Activated T-cell treated with anti-CD3 and anti-CD28 coated beads, Interleukin-2, amount 50 U/mL, for 24 hours (primary cell): ENCODE measurements around the gene RMP24.
A peak's percentile ranks its signal among the peaks of the same experiment; 100 is the strongest.
"Not testable (repeated sequence)": the region's sequence is repeated elsewhere in the genome, so short reads cannot be mapped to it uniquely, and the experiment has no call there.

ENCODE experiments used
- DNase-seq: peaks from one replicate; pipeline ENCODE4 v3.0.0-alpha.2; 2020
- H3K27ac Mint-ChIP-seq: 2 replicates; pipeline ENCODE4 v1.8.0; 2020; ENCODE audit warnings: mild to moderate bottlenecking, mixed read lengths
- H3K27me3 Mint-ChIP-seq: 2 replicates; pipeline ENCODE4 v1.8.0; 2020; ENCODE audit warnings: mixed read lengths
- H3K36me3 Mint-ChIP-seq: 2 replicates; pipeline ENCODE4 v1.8.0; 2020; ENCODE audit warnings: low read depth, mixed read lengths
- H3K4me1 Mint-ChIP-seq: 2 replicates; pipeline ENCODE4 v1.8.0; 2020; ENCODE audit warnings: low read depth, mixed read lengths
- H3K4me3 Mint-ChIP-seq: 2 replicates; pipeline ENCODE4 v1.8.0; 2020; ENCODE audit warnings: mild to moderate bottlenecking, moderate library complexity, mixed read lengths
- H3K9me3 Mint-ChIP-seq: 2 replicates; pipeline ENCODE4 v1.8.0; 2020; ENCODE audit warnings: mixed read lengths

Gene RMP24

GRCh38 chr18:35949090-35949489, 23.4 kb upstream of the RMP24 start:
- H3K27ac Mint-ChIP-seq, result no peak overlapping the region
- no peaks in the 10 kb centered on the region for H3K36me3 Mint-ChIP-seq
- no peaks in the 10 kb centered on the region for H3K9me3 Mint-ChIP-seq
- H3K4me1 Mint-ChIP-seq, result peaks cover 3% of the 10 kb centered on the region
- no peak for DNase-seq
- peaks cover 28% of the 10 kb centered on the region for H3K27me3 Mint-ChIP-seq
- H3K4me3 Mint-ChIP-seq, result no peak overlapping the region

DNA sequence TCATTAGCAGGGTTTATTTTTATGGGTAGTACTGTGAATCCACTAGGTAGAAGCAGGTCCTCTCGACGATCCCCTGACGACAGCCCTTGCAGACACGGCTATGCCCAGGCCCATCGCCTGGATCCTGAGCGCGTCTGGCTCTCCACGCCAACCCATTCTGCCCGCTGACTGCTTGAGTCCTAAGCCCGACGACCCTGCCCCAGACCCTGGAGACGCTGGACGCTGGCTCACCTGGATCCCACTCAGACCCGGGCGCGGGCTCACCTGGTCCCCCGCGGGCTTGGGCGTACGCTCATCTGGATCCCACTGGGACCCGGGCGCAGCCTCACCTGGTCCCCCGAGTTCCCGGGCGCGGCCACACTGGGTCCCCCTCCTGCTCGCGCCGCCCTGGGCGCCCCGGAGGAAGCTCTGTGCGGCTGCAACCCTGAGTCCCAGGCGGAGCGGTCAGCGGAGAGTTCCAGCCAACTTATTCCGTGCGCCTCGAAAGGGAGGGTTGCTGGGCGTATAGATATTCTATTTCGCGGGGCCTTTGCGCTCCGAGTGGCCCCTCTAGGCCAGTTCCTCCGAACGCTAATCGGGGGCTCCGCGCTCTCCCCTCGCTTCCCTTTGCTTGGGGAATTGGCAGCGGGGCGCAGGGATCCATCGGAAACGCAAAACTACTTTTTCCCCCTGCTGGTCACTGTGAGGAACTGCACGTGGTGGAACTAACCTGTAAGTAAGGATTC, 22.4 kb upstream of the RMP24 start:
- peaks cover 3% of the 10 kb centered on the region for H3K4me1 Mint-ChIP-seq
- H3K27me3 Mint-ChIP-seq, result peaks cover 31% of the 10 kb centered on the region
- H3K27ac Mint-ChIP-seq, result no peak overlapping the region
- no peaks in the 10 kb centered on the region for H3K36me3 Mint-ChIP-seq
- H3K4me3 Mint-ChIP-seq, result peak overlapping the region; percentile 76
- no peaks in the 10 kb centered on the region for H3K9me3 Mint-ChIP-seq
- peak; percentile 68 for DNase-seq

DNA sequence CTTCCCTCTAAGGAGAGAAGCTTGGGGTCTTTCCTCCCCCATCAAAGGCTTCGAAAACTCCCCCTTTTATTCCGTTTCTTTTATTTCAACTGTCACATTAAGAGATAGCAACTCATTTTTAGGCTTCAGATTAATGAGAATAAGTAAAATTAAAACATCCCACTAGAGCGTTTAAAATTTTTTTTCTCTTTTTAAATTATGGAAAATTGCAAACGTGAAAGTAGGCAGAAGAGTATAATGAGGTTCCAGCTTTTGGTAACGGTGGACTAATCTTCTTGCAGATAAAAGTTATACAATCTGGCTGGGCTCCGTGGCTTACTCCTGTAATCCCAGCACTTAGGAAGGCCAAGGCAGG, 21.9 kb upstream of the RMP24 start:
- Mint-ChIP-seq H3K4me1 (peaks cover 3% of the 10 kb centered on the region), H3K27me3 (peaks cover 31% of the 10 kb centered on the region), H3K36me3 (no peaks in the 10 kb centered on the region), H3K9me3 (no peaks in the 10 kb centered on the region), H3K27ac (no peak overlapping the region), H3K4me3 (no peak overlapping the region)
- no peak for DNase-seq

GRCh38 chr18:35953688-35954087, 18.8 kb upstream of the RMP24 start:
- Mint-ChIP-seq H3K9me3 (no peaks in the 10 kb centered on the region), H3K36me3 (no peaks in the 10 kb centered on the region), H3K27ac (no peak overlapping the region), H3K4me1 (peaks cover 3% of the 10 kb centered on the region), H3K27me3 (peaks cover 42% of the 10 kb centered on the region), H3K4me3 (no peak overlapping the region)
- DNase-seq, result no peak

DNA sequence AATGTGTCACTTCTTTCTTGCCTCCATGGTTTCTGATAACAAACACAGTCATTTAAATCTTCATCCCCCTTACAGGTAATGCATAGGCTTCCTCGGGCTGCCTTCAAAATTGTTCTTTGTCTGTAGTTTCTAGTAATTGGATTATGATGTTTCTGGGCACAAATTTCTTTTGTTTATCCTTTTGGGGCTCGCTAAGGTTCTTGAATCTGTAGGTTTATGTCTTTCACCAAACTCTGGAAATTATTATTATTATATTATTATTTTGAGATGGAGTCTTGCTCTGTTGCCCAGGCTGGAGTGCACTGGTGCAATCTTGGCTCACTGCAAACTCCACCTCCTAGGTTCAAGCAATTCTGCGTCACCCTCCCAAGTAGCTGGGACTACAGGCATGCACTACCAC, 16.3 kb upstream of the RMP24 start:
- Mint-ChIP-seq H3K36me3 (no peaks in the 10 kb centered on the region), H3K27ac (no peak overlapping the region), H3K4me1 (no peaks in the 10 kb centered on the region), H3K9me3 (no peaks in the 10 kb centered on the region), H3K27me3 (peaks cover 27% of the 10 kb centered on the region), H3K4me3 (no peak overlapping the region)
- no peak for DNase-seq

- Mint-ChIP-seq H3K27me3 (no peaks in the 10 kb centered on the region), H3K9me3 (no peaks in the 10 kb centered on the region), H3K36me3 (no peaks in the 10 kb centered on the region), H3K4me3 (no peak overlapping the region), H3K27ac (no peak overlapping the region), H3K4me1 (peaks cover 9% of the 10 kb centered on the region)
- DNase-seq, result no peak
These were observed 10.2 kb upstream of the RMP24 start for GRCh38 chr18:35962320-35962719.

DNA sequence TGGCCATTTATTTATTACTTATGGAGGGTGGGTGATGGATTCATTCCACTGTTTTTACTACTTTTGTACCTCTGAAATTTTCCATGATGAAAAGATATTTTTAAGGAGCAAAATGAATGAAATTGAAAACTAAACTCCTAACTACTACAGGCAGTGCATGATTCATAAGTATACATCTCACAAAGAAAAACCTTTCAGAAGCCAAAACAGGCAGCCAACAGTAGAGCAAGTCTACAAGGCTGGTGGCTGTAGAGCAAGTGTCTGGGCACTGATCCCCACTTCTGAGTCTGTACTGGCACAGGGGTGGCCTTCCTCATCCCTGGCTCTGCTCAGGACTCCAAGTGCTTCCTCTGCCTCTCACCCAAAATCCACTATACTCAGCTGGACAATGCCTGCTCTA, 8.2 kb upstream of the RMP24 start:
- H3K4me1 Mint-ChIP-seq, result peaks cover 23% of the 10 kb centered on the region
- H3K9me3 Mint-ChIP-seq, result no peaks in the 10 kb centered on the region
- H3K4me3 Mint-ChIP-seq, result no peak overlapping the region
- no peak for DNase-seq
- no peaks in the 10 kb centered on the region for H3K27me3 Mint-ChIP-seq
- H3K27ac Mint-ChIP-seq, result peak overlapping the region; percentile 58
- H3K36me3 Mint-ChIP-seq, result no peaks in the 10 kb centered on the region

- not testable (repeated sequence) for H3K9me3 Mint-ChIP-seq, H3K27me3 Mint-ChIP-seq, H3K27ac Mint-ChIP-seq, H3K36me3 Mint-ChIP-seq, DNase-seq, H3K4me3 Mint-ChIP-seq
- H3K4me1 Mint-ChIP-seq, result peaks cover 40% of the 10 kb centered on the region
These were observed 4.6 kb upstream of the RMP24 start for GRCh38 chr18:35967866-35968265.

DNA sequence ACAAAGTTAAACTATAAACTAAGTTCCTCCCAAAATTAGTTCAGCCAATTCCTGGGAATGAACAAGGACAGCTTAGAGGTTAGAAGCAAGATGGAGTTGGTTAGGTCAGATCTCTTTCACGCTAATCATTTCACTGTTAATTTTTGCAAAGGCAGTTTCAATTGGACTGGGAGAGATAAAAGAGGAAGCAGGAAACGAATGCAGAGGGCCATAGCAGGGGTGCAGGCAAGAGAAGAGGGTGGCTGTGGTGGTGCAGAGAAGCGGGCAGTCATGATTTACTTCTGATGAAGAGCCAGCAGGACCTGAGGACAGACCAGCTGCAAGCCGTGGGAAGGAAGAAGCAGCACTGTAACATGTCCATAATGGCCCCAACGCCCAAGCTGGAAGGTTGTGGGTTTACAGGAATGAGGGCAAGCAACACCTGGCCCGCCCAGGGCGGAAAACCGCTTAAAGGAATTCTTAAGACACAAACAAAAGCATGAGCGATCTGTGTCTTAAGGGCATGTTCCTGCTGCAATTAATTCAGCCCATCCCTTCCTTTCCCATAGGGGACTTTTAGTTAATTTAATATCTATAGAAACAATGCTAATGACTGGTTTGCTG, 4.1 kb upstream of the RMP24 start:
- Mint-ChIP-seq H3K27me3 (no peaks in the 10 kb centered on the region), H3K4me1 (peaks cover 44% of the 10 kb centered on the region), H3K4me3 (no peak overlapping the region), H3K9me3 (no peaks in the 10 kb centered on the region), H3K36me3 (peaks cover 14% of the 10 kb centered on the region), H3K27ac (no peak overlapping the region)
- no peak for DNase-seq

GRCh38 chr18:35969676-35970075, 2.8 kb upstream of the RMP24 start:
- Mint-ChIP-seq H3K4me1 (peaks cover 49% of the 10 kb centered on the region), H3K36me3 (peaks cover 26% of the 10 kb centered on the region), H3K9me3 (no peaks in the 10 kb centered on the region), H3K27ac (peak overlapping the region; percentile 79), H3K27me3 (no peaks in the 10 kb centered on the region), H3K4me3 (peak overlapping the region; percentile 94)
- no peak for DNase-seq

DNA sequence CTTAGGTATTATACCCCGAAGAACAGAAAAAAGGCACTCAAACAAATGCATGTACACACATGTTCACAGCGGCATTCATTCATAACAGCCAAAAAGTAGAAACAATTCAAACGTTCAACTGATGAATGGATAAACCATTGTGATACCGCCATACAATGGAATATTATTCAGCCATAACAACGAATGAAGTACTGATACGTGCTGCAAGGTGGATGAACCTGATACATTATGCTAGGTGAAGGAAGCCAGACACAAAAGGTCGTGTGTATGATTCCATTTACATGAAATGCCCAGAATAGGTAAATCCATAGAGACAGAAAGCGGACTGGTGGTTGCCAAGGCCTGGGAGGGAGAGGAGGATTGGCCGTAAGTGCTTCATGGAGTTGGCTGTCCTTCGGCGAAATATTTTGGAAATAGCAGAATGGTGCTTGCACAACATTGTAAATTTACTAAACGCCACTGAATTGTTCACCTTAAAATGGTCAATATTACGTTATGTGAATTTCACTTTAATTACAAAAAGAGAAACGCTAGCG, 750 bp upstream of the RMP24 start:
- no peak for DNase-seq
- Mint-ChIP-seq H3K4me1 (peaks cover 59% of the 10 kb centered on the region), H3K4me3 (peak overlapping the region; percentile 94), H3K9me3 (no peaks in the 10 kb centered on the region), H3K27ac (peak overlapping the region; percentile 93), H3K36me3 (peaks cover 46% of the 10 kb centered on the region), H3K27me3 (no peaks in the 10 kb centered on the region)

- Mint-ChIP-seq H3K27me3 (no peaks in the 10 kb centered on the region), H3K9me3 (no peaks in the 10 kb centered on the region), H3K4me1 (peaks cover 51% of the 10 kb centered on the region), H3K36me3 (peaks cover 64% of the 10 kb centered on the region), H3K4me3 (peak overlapping the region; percentile 94), H3K27ac (peak overlapping the region; percentile 94)
- DNase-seq, result no peak
These were observed 1.2 kb downstream of the RMP24 start for GRCh38 chr18:35973650-35974049.

GRCh38 chr18:35974181-35974580, 1.7 kb downstream of the RMP24 start:
- no peaks in the 10 kb centered on the region for H3K9me3 Mint-ChIP-seq
- peak overlapping the region; percentile 94 for H3K27ac Mint-ChIP-seq
- DNase-seq, result no peak
- H3K27me3 Mint-ChIP-seq, result no peaks in the 10 kb centered on the region
- peaks cover 47% of the 10 kb centered on the region for H3K4me1 Mint-ChIP-seq
- H3K4me3 Mint-ChIP-seq, result peak overlapping the region; percentile 94
- H3K36me3 Mint-ChIP-seq, result peaks cover 70% of the 10 kb centered on the region

GRCh38 chr18:35979112-35979511, 6.6 kb downstream of the RMP24 start:
- Mint-ChIP-seq H3K9me3 (peaks cover 5% of the 10 kb centered on the region), H3K27ac (no peak overlapping the region), H3K4me3 (no peak overlapping the region), H3K27me3 (no peaks in the 10 kb centered on the region), H3K4me1 (peaks cover 19% of the 10 kb centered on the region), H3K36me3 (peaks cover 91% of the 10 kb centered on the region)
- no peak for DNase-seq

- Mint-ChIP-seq H3K9me3 (peaks cover 5% of the 10 kb centered on the region), H3K36me3 (peaks cover 77% of the 10 kb centered on the region), H3K4me3 (no peak overlapping the region), H3K27me3 (no peaks in the 10 kb centered on the region), H3K27ac (no peak overlapping the region), H3K4me1 (peaks cover under 1% of the 10 kb centered on the region)
- no peak for DNase-seq
These were observed 10.1 kb downstream of the RMP24 start for GRCh38 chr18:35982409-35983114.
